Epithelial cell of esophagus (primary cell): ENCODE data around the gene SNRNP200.
"Not testable (repeated sequence)": the region's sequence is repeated elsewhere in the genome, so short reads cannot be mapped to it uniquely, and the experiment has no call there.

Experiments
- DNase-seq: peaks from one replicate; pipeline ENCODE4 v3.0.0; 2010; ENCODE audit warnings: low read depth
- H3K4me3 ChIP-seq: 2 replicates; pipeline ENCODE4 v1.5.1; 2011; ENCODE audit warnings: mild to moderate bottlenecking, low read length, control low read depth
- CTCF ChIP-seq: IDR thresholded peaks from 2 replicates; pipeline ENCODE4 v1.5.1; 2011; ENCODE audit warnings: low read depth, mild to moderate bottlenecking, low read length, control low read depth, inconsistent platforms; ENCODE audit not compliant: insufficient read depth; ENCODE audit errors: missing control alignments

SNRNP200 gene

GRCh38 chr2:96260387-96261260 lies 44.7 kb downstream of the SNRNP200 start:
- TF ChIP-seq CTCF = peak; percentile 17
- peak; percentile 87 for DNase-seq
- H3K4me3 ChIP-seq = no peak overlapping the region

- no peak for TF ChIP-seq CTCF
Observed at GRCh38 chr2:96259497-96259921, 45.8 kb downstream of the SNRNP200 start.

GRCh38 chr2:96258166-96259022 lies 47.0 kb downstream of the SNRNP200 start:
- H3K4me3 ChIP-seq = no peak overlapping the region
- no peak for DNase-seq
- TF ChIP-seq CTCF = no peak

More at GRCh38 chr2:96259497-96259921, 45.8 kb downstream of the SNRNP200 start:
- DNase-seq = no peak
- H3K4me3 ChIP-seq = no peak overlapping the region

GRCh38 chr2:96257744-96258143 lies 47.6 kb downstream of the SNRNP200 start:
- DNase-seq, H3K4me3 ChIP-seq: not testable (repeated sequence)

GRCh38 chr2:96256611-96257113 lies 48.7 kb downstream of the SNRNP200 start:
- no peak for TF ChIP-seq CTCF
- H3K4me3 ChIP-seq = no peak overlapping the region
- no peak for DNase-seq

- TF ChIP-seq CTCF = no peak
- H3K4me3 ChIP-seq = no peak overlapping the region
- no peak for DNase-seq
Observed at GRCh38 chr2:96254571-96254970, 50.8 kb downstream of the SNRNP200 start.

- no peak for DNase-seq
- H3K4me3 ChIP-seq = no peak overlapping the region
- TF ChIP-seq CTCF = no peak
Observed at GRCh38 chr2:96253006-96253405, 52.3 kb downstream of the SNRNP200 start.
